Vagina (tissue), 2 donors: Measurements from ENCODE around the gene LIN7A. TPM values are rescaled to one million over a fixed set of nuclear protein-coding genes. Genes with fewer than 3 reads are reported as not detected.

Experiments used
- DNase-seq, 2 donors: peaks; one replicate each; pipeline ENCODE4 v3.0.0-alpha.2; 2017; ENCODE audit errors: extremely low spot score in 2 of 2
- H3K27ac ChIP-seq: fragments of 200-600 bp; sonication (generic); one replicate; pipeline ENCODE4 v1.5.1; 2019
- H3K27me3 ChIP-seq: fragments of 200-600 bp; sonication (generic); one replicate; pipeline ENCODE4 v1.5.1; 2019
- H3K36me3 ChIP-seq, 2 donors: fragments of 200-600 bp; sonication (generic); one replicate each; pipeline ENCODE4 v1.5.1; 2017 to 2019
- H3K4me1 ChIP-seq: fragments of 200-600 bp; sonication (generic); one replicate; pipeline ENCODE4 v1.5.1; 2019
- H3K4me3 ChIP-seq, 2 donors: fragments of 200-600 bp; sonication (generic); 1 replicate in 1 of 2; 2 replicates in 1 of 2; pipeline ENCODE4 v1.5.1; 2016 to 2019
- H3K9me3 ChIP-seq: fragments of 200-600 bp; sonication (generic); one replicate; pipeline ENCODE4 v1.5.1; 2019
- CTCF ChIP-seq, 3 experiments: fragments of 450-650 bp in 2 of 3; fragments of 200-600 bp in 1 of 3; sonication (generic) in 1 of 3; IDR thresholded peaks; one replicate each; pipeline ENCODE4 v1.5.1; 2017 to 2019; ENCODE audit warnings: antibody characterized with exemption in 3 of 3, mild to moderate bottlenecking in 2 of 3, moderate library complexity in 2 of 3
- POLR2A ChIP-seq, 2 donors: fragments of 450-650 bp; IDR thresholded peaks; one replicate each; pipeline ENCODE4 v1.6.1; 2017; ENCODE audit warnings: antibody characterized with exemption in 2 of 2, mild to moderate bottlenecking in 2 of 2, moderate library complexity in 2 of 2
- POLR2AphosphoS5 ChIP-seq, 2 donors: sonication (generic); formaldehyde crosslinking; IDR thresholded peaks; one replicate each; pipeline ENCODE4 v1.9.0; 2017; ENCODE audit warnings: antibody characterized with exemption in 2 of 2, mild to moderate bottlenecking in 2 of 2, low read depth in 1 of 2; ENCODE audit not compliant: insufficient read depth in 1 of 2
- intact Hi-C: fragments of 100-400 bp; cut with DNase I; formaldehyde crosslinking; loops from one replicate; pipeline ENCODE4 v1.15.1; 2023
- total RNA-seq: library from RNA; depleted of rRNA; stranded (reverse); fragments of >200 nt; gene quantifications from one replicate; pipeline ENCODE4 v1.2.3, GENCODE V29; 2016

LIN7A gene
- total RNA-seq, 1 donor from 2014 or later, result 12.5 TPM

- Histone ChIP-seq H3K4me1 (no peaks in the 10 kb centered on the region), H3K4me3 (no peak overlapping the region), H3K27ac (no peak overlapping the region), H3K36me3 (no peaks in the 10 kb centered on the region), H3K9me3 (no peaks in the 10 kb centered on the region), H3K27me3 (no peaks in the 10 kb centered on the region)
- DNase-seq, result no peak
- TF ChIP-seq CTCF (IDR thresholded peaks at IDR 0.05) (no peak), POLR2AphosphoS5 (IDR thresholded peaks at IDR 0.05; ENCODE audit: insufficient read depth in 1 of 2, low read depth in 1 of 2) (no peak), POLR2A (IDR thresholded peaks at IDR 0.05) (no peak)
- intact Hi-C loops, result no loop called here
These were observed 12.5 kb downstream of the LIN7A start for GRCh38 chr12:80925237-80925636.

GRCh38 chr12:80924437-80924836 is 13.3 kb downstream of the LIN7A start:
- H3K36me3 ChIP-seq, result no peaks in the 10 kb centered on the region
- no peaks in the 10 kb centered on the region for H3K27me3 ChIP-seq
- H3K4me1 ChIP-seq, result no peaks in the 10 kb centered on the region
- no peak overlapping the region for H3K27ac ChIP-seq
- TF ChIP-seq POLR2AphosphoS5 (IDR thresholded peaks at IDR 0.05; ENCODE audit: insufficient read depth in 1 of 2, low read depth in 1 of 2), result no peak
- TF ChIP-seq CTCF (IDR thresholded peaks at IDR 0.05), result no peak
- no peak for TF ChIP-seq POLR2A (IDR thresholded peaks at IDR 0.05)
- H3K4me3 ChIP-seq, result no peak overlapping the region
- intact Hi-C loops, result no loop called here
- H3K9me3 ChIP-seq, result no peaks in the 10 kb centered on the region
- no peak for DNase-seq

- Histone ChIP-seq H3K27me3 (no peaks in the 10 kb centered on the region), H3K4me1 (no peaks in the 10 kb centered on the region), H3K27ac (no peak overlapping the region), H3K9me3 (no peaks in the 10 kb centered on the region), H3K36me3 (no peaks in the 10 kb centered on the region), H3K4me3 (no peak overlapping the region)
- no peak for TF ChIP-seq POLR2AphosphoS5 (IDR thresholded peaks at IDR 0.05; ENCODE audit: insufficient read depth in 1 of 2, low read depth in 1 of 2)
- no peak for TF ChIP-seq POLR2A (IDR thresholded peaks at IDR 0.05)
- TF ChIP-seq CTCF (IDR thresholded peaks at IDR 0.05), result no peak
- no peak for DNase-seq
- intact Hi-C loops, result no loop called here
These were observed 17.7 kb downstream of the LIN7A start for GRCh38 chr12:80920006-80920405.

GRCh38 chr12:80917651-80918050 is 20.1 kb downstream of the LIN7A start:
- Histone ChIP-seq H3K27ac (no peak overlapping the region), H3K9me3 (no peaks in the 10 kb centered on the region), H3K36me3 (no peaks in the 10 kb centered on the region), H3K4me3 (no peak overlapping the region), H3K27me3 (no peaks in the 10 kb centered on the region), H3K4me1 (no peaks in the 10 kb centered on the region)
- TF ChIP-seq POLR2A (IDR thresholded peaks at IDR 0.05) (no peak), POLR2AphosphoS5 (IDR thresholded peaks at IDR 0.05; ENCODE audit: insufficient read depth in 1 of 2, low read depth in 1 of 2) (no peak), CTCF (IDR thresholded peaks at IDR 0.05) (no peak)
- intact Hi-C loops, result no loop called here
- DNase-seq, result no peak

- Histone ChIP-seq H3K4me1 (no peaks in the 10 kb centered on the region), H3K27ac (no peak overlapping the region), H3K9me3 (no peaks in the 10 kb centered on the region), H3K27me3 (no peaks in the 10 kb centered on the region), H3K4me3 (no peak overlapping the region), H3K36me3 (no peaks in the 10 kb centered on the region)
- intact Hi-C loops, result no loop called here
- no peak for TF ChIP-seq CTCF (IDR thresholded peaks at IDR 0.05)
- no peak for DNase-seq
These were observed 24.6 kb downstream of the LIN7A start for GRCh38 chr12:80912901-80913770.
